Activated CD4-positive, alpha-beta memory T cell treated with anti-CD3 and anti-CD28 coated beads, Interleukin-2, amount 10 ng/mL, durations not matched to agents 7 days and 5 days (primary cell): ENCODE data around the gene TCP11. TPM values are rescaled to one million over a fixed set of nuclear protein-coding genes. Genes with fewer than 3 reads are reported as not detected.
"Not testable (repeated sequence)": the region's sequence is repeated elsewhere in the genome, so short reads cannot be mapped to it uniquely, and the experiment has no call there.

Experiments used
- CTCF ChIA-PET: fragments of 350-600 bp; sonication (Branson Sonifier 250); formaldehyde crosslinking; loops from one replicate; lab custom pipeline; 2021; ENCODE audit warnings: antibody characterized with exemption, inconsistent platforms; lab: Charles Lee
- POLR2A ChIA-PET: fragments of 350-600 bp; sonication (Branson Sonifier 250); formaldehyde crosslinking; loops from one replicate; lab custom pipeline; 2021; ENCODE audit warnings: antibody characterized with exemption; lab: Charles Lee
- DNase-seq: peaks from one replicate; pipeline ENCODE4 v3.0.0-alpha.2; 2020
- H3K27ac Mint-ChIP-seq: one replicate; pipeline ENCODE4 v1.8.0; 2021; ENCODE audit warnings: mild to moderate bottlenecking, mixed read lengths
- H3K27me3 Mint-ChIP-seq: one replicate; pipeline ENCODE4 v1.8.0; 2021; ENCODE audit warnings: mixed read lengths
- H3K36me3 Mint-ChIP-seq: one replicate; pipeline ENCODE4 v1.8.0; 2021; ENCODE audit warnings: low read depth, mixed read lengths
- H3K4me1 Mint-ChIP-seq: one replicate; pipeline ENCODE4 v1.8.0; 2021; ENCODE audit warnings: mixed read lengths
- H3K4me3 Mint-ChIP-seq: one replicate; pipeline ENCODE4 v1.8.0; 2021; ENCODE audit warnings: mild to moderate bottlenecking, mixed read lengths
- H3K9me3 Mint-ChIP-seq: one replicate; pipeline ENCODE4 v1.8.0; 2021; ENCODE audit warnings: mixed read lengths
- total RNA-seq, 2 experiments: library from RNA; stranded (reverse); gene quantifications; one replicate each; pipeline ENCODE4 v1.2.3, GENCODE V29; 2021

The TCP11 gene
- total RNA-seq, 2 experiments from 2014 or later = not detected

GRCh38 chr6:35139470-35139869 is 1.7 kb downstream of the TCP11 start:
- POLR2A ChIA-PET = interaction anchor here (1.2 to 1.3 kb wide), 2 partner anchors 11 to 153 kb away, joined by 3 read pairs; no protein-coding TSS in a partner anchor
- CTCF ChIA-PET = interaction anchor here (0.7 to 4.6 kb wide), 32 partner anchors 10 to 680 kb away, joined by 3 to 54 read pairs (median 4); partner anchors contain the start of genes ANKS1A and TAF11
- no peak overlapping the region for H3K4me3 Mint-ChIP-seq
- no peak for DNase-seq
- no peak overlapping the region for H3K27ac Mint-ChIP-seq
- no peaks in the 10 kb centered on the region for H3K9me3 Mint-ChIP-seq
- no peaks in the 10 kb centered on the region for H3K36me3 Mint-ChIP-seq
- H3K27me3 Mint-ChIP-seq = peaks cover 22% of the 10 kb centered on the region
- H3K4me1 Mint-ChIP-seq = peaks cover 23% of the 10 kb centered on the region

GRCh38 chr6:35138191-35138590 is 2.9 kb downstream of the TCP11 start:
- DNase-seq, H3K9me3 Mint-ChIP-seq, H3K36me3 Mint-ChIP-seq, H3K4me3 Mint-ChIP-seq, H3K27ac Mint-ChIP-seq, POLR2A ChIA-PET: not testable (repeated sequence)
- peaks cover 24% of the 10 kb centered on the region for H3K27me3 Mint-ChIP-seq
- H3K4me1 Mint-ChIP-seq = peaks cover 22% of the 10 kb centered on the region
- CTCF ChIA-PET = interaction anchor here (2.3 to 4.6 kb wide), 3 partner anchors 15 to 151 kb away, joined by 5 to 54 read pairs (median 35); no protein-coding TSS in a partner anchor

GRCh38 chr6:35136185-35136584 is 5.0 kb downstream of the TCP11 start:
- Mint-ChIP-seq H3K27me3 (peaks cover 25% of the 10 kb centered on the region), H3K4me1 (peaks cover 10% of the 10 kb centered on the region), H3K9me3 (no peaks in the 10 kb centered on the region), H3K4me3 (no peak overlapping the region), H3K36me3 (no peaks in the 10 kb centered on the region), H3K27ac (no peak overlapping the region)
- ChIA-PET CTCF (interaction anchor here (0.6 to 1.0 kb wide), 3 partner anchors 69 to 155 kb away, joined by 3 to 4 read pairs (median 3); no protein-coding TSS in a partner anchor), POLR2A (no interaction called here)
- DNase-seq = no peak

GRCh38 chr6:35128496-35128895 is 12.6 kb downstream of the TCP11 start:
- H3K36me3 Mint-ChIP-seq = no peaks in the 10 kb centered on the region
- no peak for DNase-seq
- H3K4me1 Mint-ChIP-seq = no peaks in the 10 kb centered on the region
- peaks cover 31% of the 10 kb centered on the region for H3K27me3 Mint-ChIP-seq
- no peak overlapping the region for H3K4me3 Mint-ChIP-seq
- no peak overlapping the region for H3K27ac Mint-ChIP-seq
- POLR2A ChIA-PET = no interaction called here
- CTCF ChIA-PET = interaction anchor here (0.6 to 1.9 kb wide), 2 partner anchors 11 to 278 kb away, joined by 3 to 9 read pairs; no protein-coding TSS in a partner anchor
- H3K9me3 Mint-ChIP-seq = no peaks in the 10 kb centered on the region

GRCh38 chr6:35128042-35128441 is 13.1 kb downstream of the TCP11 start:
- H3K27ac Mint-ChIP-seq = no peak overlapping the region
- H3K9me3 Mint-ChIP-seq = no peaks in the 10 kb centered on the region
- peaks cover 31% of the 10 kb centered on the region for H3K27me3 Mint-ChIP-seq
- H3K4me1 Mint-ChIP-seq = no peaks in the 10 kb centered on the region
- no peak for DNase-seq
- ChIA-PET POLR2A (no interaction called here), CTCF (interaction anchor here (0.6 to 1.9 kb wide), 3 partner anchors 11 to 278 kb away, joined by 3 to 9 read pairs (median 3); no protein-coding TSS in a partner anchor)
- no peak overlapping the region for H3K4me3 Mint-ChIP-seq
- H3K36me3 Mint-ChIP-seq = no peaks in the 10 kb centered on the region

- H3K4me1 Mint-ChIP-seq = no peaks in the 10 kb centered on the region
- no peak for DNase-seq
- H3K4me3 Mint-ChIP-seq = no peak overlapping the region
- ChIA-PET POLR2A (no interaction called here), CTCF (interaction anchor here (0.8 kb wide), 1 partner anchor 231 kb away, joined by 3 read pairs; no protein-coding TSS in a partner anchor)
- H3K36me3 Mint-ChIP-seq = no peaks in the 10 kb centered on the region
- no peaks in the 10 kb centered on the region for H3K9me3 Mint-ChIP-seq
- H3K27me3 Mint-ChIP-seq = peaks cover 22% of the 10 kb centered on the region
- no peak overlapping the region for H3K27ac Mint-ChIP-seq
Observed at GRCh38 chr6:35124356-35124755, 16.8 kb downstream of the TCP11 start.

GRCh38 chr6:35120746-35121145 is 20.4 kb downstream of the TCP11 start:
- Mint-ChIP-seq H3K27me3 (peaks cover 5% of the 10 kb centered on the region), H3K4me1 (no peaks in the 10 kb centered on the region), H3K4me3 (no peak overlapping the region), H3K27ac (no peak overlapping the region), H3K9me3 (no peaks in the 10 kb centered on the region), H3K36me3 (no peaks in the 10 kb centered on the region)
- ChIA-PET CTCF (no interaction called here), POLR2A (no interaction called here)
- DNase-seq = no peak

- DNase-seq = no peak
- no peaks in the 10 kb centered on the region for H3K9me3 Mint-ChIP-seq
- no peak overlapping the region for H3K27ac Mint-ChIP-seq
- CTCF ChIA-PET = interaction anchor here (0.8 to 1.1 kb wide), 2 partner anchors 31 to 281 kb away, joined by 3 read pairs; no protein-coding TSS in a partner anchor
- H3K36me3 Mint-ChIP-seq = no peaks in the 10 kb centered on the region
- POLR2A ChIA-PET = no interaction called here
- no peak overlapping the region for H3K4me3 Mint-ChIP-seq
- peaks cover 4% of the 10 kb centered on the region for H3K4me1 Mint-ChIP-seq
- peaks cover 4% of the 10 kb centered on the region for H3K27me3 Mint-ChIP-seq
Observed at GRCh38 chr6:35108309-35108885, 32.7 kb downstream of the TCP11 start.

GRCh38 chr6:35107761-35108160 is 33.4 kb downstream of the TCP11 start:
- H3K27ac Mint-ChIP-seq, H3K9me3 Mint-ChIP-seq, POLR2A ChIA-PET, H3K4me3 Mint-ChIP-seq, H3K36me3 Mint-ChIP-seq, H3K27me3 Mint-ChIP-seq, CTCF ChIA-PET, H3K4me1 Mint-ChIP-seq, DNase-seq: not testable (repeated sequence)

GRCh38 chr6:35107208-35107607 is 33.9 kb downstream of the TCP11 start:
- H3K4me3 Mint-ChIP-seq, H3K27me3 Mint-ChIP-seq, H3K9me3 Mint-ChIP-seq, CTCF ChIA-PET, DNase-seq, H3K27ac Mint-ChIP-seq, POLR2A ChIA-PET, H3K36me3 Mint-ChIP-seq, H3K4me1 Mint-ChIP-seq: not testable (repeated sequence)

- H3K27me3 Mint-ChIP-seq, H3K27ac Mint-ChIP-seq, DNase-seq, H3K4me3 Mint-ChIP-seq, H3K4me1 Mint-ChIP-seq, POLR2A ChIA-PET, H3K9me3 Mint-ChIP-seq, H3K36me3 Mint-ChIP-seq: not testable (repeated sequence)
- CTCF ChIA-PET = interaction anchor here (0.8 kb wide), 1 partner anchor 16 kb away, joined by 3 read pairs; no protein-coding TSS in a partner anchor
Observed at GRCh38 chr6:35106061-35106460, 35.1 kb downstream of the TCP11 start.

- no peak for DNase-seq
- no peaks in the 10 kb centered on the region for H3K36me3 Mint-ChIP-seq
- no peak overlapping the region for H3K4me3 Mint-ChIP-seq
- H3K27me3 Mint-ChIP-seq = peaks cover 2% of the 10 kb centered on the region
- ChIA-PET CTCF (no interaction called here), POLR2A (no interaction called here)
- H3K4me1 Mint-ChIP-seq = peaks cover 4% of the 10 kb centered on the region
- no peaks in the 10 kb centered on the region for H3K9me3 Mint-ChIP-seq
- no peak overlapping the region for H3K27ac Mint-ChIP-seq
Observed at GRCh38 chr6:35105078-35105477, 36.1 kb downstream of the TCP11 start.

- CTCF ChIA-PET = interaction anchor here (0.9 kb wide), 1 partner anchor 8 kb away, joined by 3 read pairs; no protein-coding TSS in a partner anchor
Observed at GRCh38 chr6:35099116-35099515, 42.0 kb downstream of the TCP11 start.

More at GRCh38 chr6:35099116-35099515, 42.0 kb downstream of the TCP11 start:
- Mint-ChIP-seq H3K4me3 (no peak overlapping the region), H3K27ac (no peak overlapping the region), H3K9me3 (no peaks in the 10 kb centered on the region), H3K36me3 (no peaks in the 10 kb centered on the region), H3K4me1 (no peaks in the 10 kb centered on the region), H3K27me3 (peaks cover 15% of the 10 kb centered on the region)
- DNase-seq = no peak
- POLR2A ChIA-PET = no interaction called here
